Vagina (tissue), 2 donors: Measurements from ENCODE around the gene ASS1. TPM values are rescaled to one million over a fixed set of nuclear protein-coding genes. Genes with fewer than 3 reads are reported as not detected.

Experiments
- DNase-seq, 2 donors: peaks; one replicate each; pipeline ENCODE4 v3.0.0-alpha.2; 2017; ENCODE audit errors: extremely low spot score in 2 of 2
- H3K27ac ChIP-seq: fragments of 200-600 bp; sonication (generic); one replicate; pipeline ENCODE4 v1.5.1; 2019
- H3K27me3 ChIP-seq: fragments of 200-600 bp; sonication (generic); one replicate; pipeline ENCODE4 v1.5.1; 2019
- H3K36me3 ChIP-seq, 2 donors: fragments of 200-600 bp; sonication (generic); one replicate each; pipeline ENCODE4 v1.5.1; 2017 to 2019
- H3K4me1 ChIP-seq: fragments of 200-600 bp; sonication (generic); one replicate; pipeline ENCODE4 v1.5.1; 2019
- H3K4me3 ChIP-seq, 2 donors: fragments of 200-600 bp; sonication (generic); 1 replicate in 1 of 2; 2 replicates in 1 of 2; pipeline ENCODE4 v1.5.1; 2016 to 2019
- H3K9me3 ChIP-seq: fragments of 200-600 bp; sonication (generic); one replicate; pipeline ENCODE4 v1.5.1; 2019
- CTCF ChIP-seq, 3 experiments: fragments of 450-650 bp in 2 of 3; fragments of 200-600 bp in 1 of 3; sonication (generic) in 1 of 3; IDR thresholded peaks; one replicate each; pipeline ENCODE4 v1.5.1; 2017 to 2019; ENCODE audit warnings: antibody characterized with exemption in 3 of 3, mild to moderate bottlenecking in 2 of 3, moderate library complexity in 2 of 3
- POLR2A ChIP-seq, 2 donors: fragments of 450-650 bp; IDR thresholded peaks; one replicate each; pipeline ENCODE4 v1.6.1; 2017; ENCODE audit warnings: antibody characterized with exemption in 2 of 2, mild to moderate bottlenecking in 2 of 2, moderate library complexity in 2 of 2
- POLR2AphosphoS5 ChIP-seq, 2 donors: sonication (generic); formaldehyde crosslinking; IDR thresholded peaks; one replicate each; pipeline ENCODE4 v1.9.0; 2017; ENCODE audit warnings: antibody characterized with exemption in 2 of 2, mild to moderate bottlenecking in 2 of 2, low read depth in 1 of 2; ENCODE audit not compliant: insufficient read depth in 1 of 2
- intact Hi-C: fragments of 100-400 bp; cut with DNase I; formaldehyde crosslinking; loops from one replicate; pipeline ENCODE4 v1.15.1; 2023
- total RNA-seq: library from RNA; depleted of rRNA; stranded (reverse); fragments of >200 nt; gene quantifications from one replicate; pipeline ENCODE4 v1.2.3, GENCODE V29; 2016

ASS1 gene
- total RNA-seq, 1 donor from 2014 or later, result 84.0 TPM

DNA sequence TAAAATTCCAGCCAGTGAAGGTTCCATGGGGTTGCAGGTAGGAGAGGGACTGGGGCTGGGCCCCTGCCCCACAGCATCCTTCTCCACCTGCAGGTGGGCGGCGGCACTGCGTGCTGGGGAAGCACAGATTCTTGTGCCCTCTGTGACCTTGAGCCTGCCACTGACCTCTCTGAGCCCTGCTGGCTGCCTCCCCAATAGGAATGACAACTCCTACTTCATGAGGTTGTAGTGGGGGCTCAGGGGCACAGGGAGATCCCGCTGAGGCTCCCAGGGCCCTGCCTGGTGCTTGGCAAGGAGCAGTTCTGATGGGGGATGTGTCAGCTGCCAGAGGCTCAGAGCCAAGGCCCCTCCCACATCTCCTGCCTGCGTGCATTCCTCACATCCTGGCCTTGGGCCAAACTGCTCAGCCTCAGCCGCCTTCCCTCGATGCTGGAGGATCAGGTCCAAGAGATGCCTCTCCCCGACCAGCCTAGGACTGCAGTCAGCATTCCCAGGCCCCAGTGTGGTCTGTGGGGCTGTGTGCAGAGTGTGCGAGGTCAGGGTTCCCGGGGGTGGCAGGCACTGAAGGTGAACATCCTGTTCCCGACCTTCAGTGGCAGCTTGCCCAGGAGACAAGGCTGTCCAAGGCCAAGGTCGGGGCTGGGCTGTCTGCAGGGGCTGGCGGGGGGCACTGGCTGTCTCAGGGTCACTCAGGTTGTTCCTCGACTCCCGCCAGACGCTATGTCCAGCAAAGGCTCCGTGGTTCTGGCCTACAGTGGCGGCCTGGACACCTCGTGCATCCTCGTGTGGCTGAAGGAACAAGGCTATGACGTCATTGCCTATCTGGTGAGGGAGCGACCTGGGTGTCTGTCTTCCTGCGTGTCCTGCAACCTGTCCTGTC, 7.0 kb downstream of the ASS1 start:
- H3K36me3 ChIP-seq, result no peaks in the 10 kb centered on the region
- peaks cover 59% of the 10 kb centered on the region for H3K4me1 ChIP-seq
- intact Hi-C loops, result no loop called here
- no peaks in the 10 kb centered on the region for H3K27me3 ChIP-seq
- H3K9me3 ChIP-seq, result no peaks in the 10 kb centered on the region
- no peak for DNase-seq
- TF ChIP-seq CTCF (IDR thresholded peaks at IDR 0.05), result no peak
- TF ChIP-seq POLR2AphosphoS5 (IDR thresholded peaks at IDR 0.05; ENCODE audit: insufficient read depth in 1 of 2, low read depth in 1 of 2), result peak in 1 of 2 donors; percentile 62
- peak overlapping the region; percentile 43 for H3K27ac ChIP-seq
- H3K4me3 ChIP-seq, result no peak overlapping the region

- intact Hi-C loops, result no loop called here
- Histone ChIP-seq H3K36me3 (no peaks in the 10 kb centered on the region), H3K4me1 (peaks cover 48% of the 10 kb centered on the region), H3K27ac (no peak overlapping the region), H3K27me3 (no peaks in the 10 kb centered on the region), H3K9me3 (no peaks in the 10 kb centered on the region), H3K4me3 (no peak overlapping the region)
- no peak for DNase-seq
- TF ChIP-seq POLR2AphosphoS5 (IDR thresholded peaks at IDR 0.05; ENCODE audit: insufficient read depth in 1 of 2, low read depth in 1 of 2) (no peak), POLR2A (IDR thresholded peaks at IDR 0.05) (no peak), CTCF (IDR thresholded peaks at IDR 0.05) (no peak)
Measured at GRCh38 chr9:130452835-130453234, 8.1 kb downstream of the ASS1 start.

- intact Hi-C loops, result no loop called here
- Histone ChIP-seq H3K27me3 (no peaks in the 10 kb centered on the region), H3K4me3 (no peak overlapping the region), H3K36me3 (no peaks in the 10 kb centered on the region), H3K4me1 (peaks cover 42% of the 10 kb centered on the region), H3K9me3 (no peaks in the 10 kb centered on the region), H3K27ac (no peak overlapping the region)
- no peak for TF ChIP-seq CTCF (IDR thresholded peaks at IDR 0.05)
- no peak for TF ChIP-seq POLR2A (IDR thresholded peaks at IDR 0.05)
- no peak for TF ChIP-seq POLR2AphosphoS5 (IDR thresholded peaks at IDR 0.05; ENCODE audit: insufficient read depth in 1 of 2, low read depth in 1 of 2)
- DNase-seq, result no peak
Measured at GRCh38 chr9:130453487-130453886, 8.7 kb downstream of the ASS1 start.

DNA sequence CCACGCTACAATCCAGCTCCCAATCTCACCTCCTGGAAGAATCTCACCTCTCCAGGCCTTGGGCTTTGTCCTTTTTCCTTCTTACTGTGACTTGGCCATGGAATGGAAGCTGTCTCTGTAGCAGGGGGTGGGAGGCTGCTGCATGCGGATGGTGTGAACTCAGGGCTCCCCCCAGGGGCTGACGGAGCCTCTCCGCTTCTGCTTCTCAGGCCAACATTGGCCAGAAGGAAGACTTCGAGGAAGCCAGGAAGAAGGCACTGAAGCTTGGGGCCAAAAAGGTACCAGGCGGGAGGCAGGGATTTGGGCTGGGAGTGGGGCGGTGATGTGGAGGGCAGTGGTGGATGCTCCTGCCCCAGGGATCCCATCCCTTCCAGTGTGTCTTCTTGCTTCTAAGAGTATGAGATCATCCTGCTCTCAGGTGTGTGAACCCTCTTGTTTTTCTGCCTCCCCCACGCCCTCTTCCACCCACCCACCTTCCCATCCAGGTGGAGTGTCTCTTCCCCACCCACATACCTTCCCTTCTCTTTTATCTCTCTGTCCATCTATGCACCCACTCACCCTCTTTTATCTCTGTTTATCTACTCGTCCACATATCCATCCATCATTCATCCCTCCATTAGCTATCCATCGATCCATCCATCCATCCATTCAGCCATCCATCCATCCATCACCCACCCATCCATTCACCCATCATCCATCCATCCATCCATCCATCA, 9.5 kb downstream of the ASS1 start:
- Histone ChIP-seq H3K4me3 (no peak overlapping the region), H3K27me3 (no peaks in the 10 kb centered on the region), H3K4me1 (peaks cover 34% of the 10 kb centered on the region), H3K9me3 (no peaks in the 10 kb centered on the region), H3K27ac (no peak overlapping the region), H3K36me3 (no peaks in the 10 kb centered on the region)
- no peak for DNase-seq
- intact Hi-C loops, result no loop called here
- TF ChIP-seq CTCF (IDR thresholded peaks at IDR 0.05), result no peak
- no peak for TF ChIP-seq POLR2A (IDR thresholded peaks at IDR 0.05)
- TF ChIP-seq POLR2AphosphoS5 (IDR thresholded peaks at IDR 0.05; ENCODE audit: insufficient read depth in 1 of 2, low read depth in 1 of 2), result no peak
